HepG2 (cell line): ENCODE measurements around the gene SRP68. TPM values are rescaled to one million over a fixed set of nuclear protein-coding genes. Genes with fewer than 3 reads are reported as not detected.

Experiments
- ATAC-seq: fragments of 200-7000 bp; cut with Tn5 transposase; 3 replicates; pipeline ENCODE4 v1.9.1; 2020; ENCODE audit warnings: mild to moderate bottlenecking, moderate library complexity
- BruUV-seq: library from RNA; stranded (reverse); fragments of 400-500 nt; replicated peaks from 2 replicates; lab custom pipeline; 2021; lab: Mats Ljungman, UMichigan
- CTCF ChIA-PET: fragments of 300-600 bp; formaldehyde crosslinking; extraction: SDS; loops from one replicate; lab custom pipeline; 2021; ENCODE audit warnings: low total read pairs, inconsistent platforms, low intra/inter-chr PET ratio; lab: Yijun Ruan, JAX
- POLR2A ChIA-PET: fragments of 350-600 bp; sonication (Branson Sonifier 250); formaldehyde crosslinking; loops from one replicate; lab custom pipeline; 2020; ENCODE audit warnings: antibody characterized with exemption, inconsistent platforms; lab: Yijun Ruan, JAX
- DNase-seq: peaks from one replicate; pipeline ENCODE4 v3.0.0-alpha.2; 2015; ENCODE audit warnings: low spot score
- FAIRE-seq: peaks from 3 replicates; lab custom pipeline; 2011; peaks lifted over from hg19 to GRCh38; lab: Jason Lieb, UNC
- H2AFZ ChIP-seq: one replicate; pipeline ENCODE4 v1.6.1; 2011; ENCODE audit warnings: low read length, inconsistent platforms
- H3K27ac ChIP-seq: fragments of 300-600 bp; 3 replicates; pipeline ENCODE4 v1.8.0; 2011; ENCODE audit warnings: mixed run types, mild to moderate bottlenecking, mixed read lengths, low read length, inconsistent platforms; ENCODE audit not compliant: insufficient read depth; ENCODE audit errors: extremely low read length
- H3K27me3 ChIP-seq, 2 experiments: fragments of 200-600 bp in 1 of 2; 2 replicates in 1 of 2; 3 replicates in 1 of 2; pipeline versions ENCODE4 v1.6.0 to v1.8.0; 2011; ENCODE audit warnings: low read length in 2 of 2, mild to moderate bottlenecking in 2 of 2, moderate library complexity in 2 of 2, inconsistent platforms in 1 of 2; ENCODE audit not compliant: insufficient read depth in 2 of 2, control insufficient read depth in 1 of 2
- H3K36me3 ChIP-seq, 2 experiments: fragments of 200-600 bp in 1 of 2; replicated peaks in 1 of 2; 2 replicates in 1 of 2; 3 replicates in 1 of 2; pipeline versions ENCODE4 v1.5.1 to v1.8.0; 2011; ENCODE audit warnings: low read length in 2 of 2, inconsistent platforms in 1 of 2; ENCODE audit not compliant: insufficient read depth in 2 of 2, control insufficient read depth in 1 of 2
- H3K4me1 ChIP-seq: 2 replicates; pipeline ENCODE4 v1.5.1; 2012; ENCODE audit warnings: low read length, inconsistent platforms; ENCODE audit not compliant: insufficient read depth
- H3K4me2 ChIP-seq: 2 replicates; pipeline ENCODE4 v1.6.0; 2011; ENCODE audit warnings: low read depth, low read length, inconsistent platforms
- H3K4me3 ChIP-seq, 3 experiments: fragments of 200-600 bp in 1 of 3; sonication (generic), shearing (Covaris generic) in 1 of 3; replicated peaks in 1 of 3; 2 replicates each; pipeline ENCODE4 v1.5.1; 2011 to 2016; ENCODE audit warnings: low read length in 3 of 3, inconsistent platforms in 2 of 3, low read depth in 2 of 3, mild to moderate bottlenecking in 2 of 3, control low read depth in 1 of 3, mixed read lengths in 1 of 3; ENCODE audit not compliant: insufficient read depth in 1 of 3
- H3K79me2 ChIP-seq: one replicate; pipeline ENCODE4 v1.6.1; 2011; ENCODE audit warnings: low read length, inconsistent platforms; ENCODE audit not compliant: insufficient read depth
- H3K9ac ChIP-seq: 2 replicates; pipeline ENCODE4 v1.6.0; 2011; ENCODE audit warnings: mild to moderate bottlenecking, low read depth, low read length, inconsistent platforms; ENCODE audit not compliant: insufficient read depth
- H3K9me3 ChIP-seq: 2 replicates; pipeline ENCODE4 v1.5.1; 2012; ENCODE audit warnings: mild to moderate bottlenecking, low read length
- H4K20me1 ChIP-seq: 2 replicates; pipeline ENCODE4 v1.6.0; 2011; ENCODE audit warnings: inconsistent platforms, mild to moderate bottlenecking, low read length, moderate library complexity; ENCODE audit not compliant: insufficient read depth
- DPF2 ChIP-seq: sonication (generic); formaldehyde crosslinking; IDR thresholded peaks from 2 replicates; pipeline ENCODE4 v1.4.0; 2020; ENCODE audit warnings: mild to moderate bottlenecking, low read depth, missing genetic modification reagents, borderline replicate concordance
- HDAC6 ChIP-seq: fragments of 200-600 bp; sonication (generic); IDR thresholded peaks from 2 replicates; pipeline ENCODE4 v1.7.0; 2017; ENCODE audit warnings: mild to moderate bottlenecking, antibody characterized with exemption, low read length, low read depth
- KLF9 ChIP-seq: IDR thresholded peaks from 2 replicates; pipeline ENCODE4 v1.6.1; 2016; ENCODE audit warnings: low read depth
- MAF1 ChIP-seq: sonication (generic); formaldehyde crosslinking; IDR thresholded peaks from 2 replicates; pipeline ENCODE4 v1.5.0; 2020; ENCODE audit warnings: missing genetic modification reagents, borderline replicate concordance
- MAFK ChIP-seq, 2 experiments: IDR thresholded peaks in 1 of 2; conservative IDR thresholded peaks in 1 of 2; 2 replicates each; pipeline ENCODE4 v1.6.1; 2011; ENCODE audit warnings: improper control_type of control experiment in 2 of 2, low read length in 2 of 2
- NR2F2 ChIP-seq: IDR thresholded peaks from 2 replicates; pipeline ENCODE4 v1.6.1; 2012; ENCODE audit warnings: low read depth, inconsistent platforms, borderline replicate concordance
- PAF1 ChIP-seq: IDR thresholded peaks from 2 replicates; pipeline ENCODE4 v1.6.1; 2016; ENCODE audit warnings: missing genetic modification reagents, missing compliant biosample characterization
- PRDM10 ChIP-seq: sonication (generic); formaldehyde crosslinking; IDR thresholded peaks from 2 replicates; pipeline ENCODE4 v1.4.0; 2020; ENCODE audit warnings: low read depth, missing genetic modification reagents
- SMC3 ChIP-seq: IDR thresholded peaks from 2 replicates; pipeline ENCODE4 v1.6.1; 2011; ENCODE audit warnings: low read length, improper control_type of control experiment
- TBX3 ChIP-seq: fragments of 450-650 bp; IDR thresholded peaks from 2 replicates; pipeline ENCODE4 v1.6.1; 2017; ENCODE audit warnings: antibody characterized with exemption, mild to moderate bottlenecking, inconsistent platforms, borderline replicate concordance
- ZMAT5 ChIP-seq: sonication (generic); formaldehyde crosslinking; IDR thresholded peaks from 2 replicates; pipeline ENCODE4 v1.5.0; 2020; ENCODE audit warnings: mild to moderate bottlenecking, low read depth, missing genetic modification reagents, borderline replicate concordance
- ZNF101 ChIP-seq: sonication (generic); formaldehyde crosslinking; IDR thresholded peaks from 2 replicates; pipeline ENCODE4 v1.4.0; 2020; ENCODE audit warnings: mild to moderate bottlenecking, low read depth, missing genetic modification reagents, borderline replicate concordance
- ZNF547 ChIP-seq: sonication (generic); formaldehyde crosslinking; IDR thresholded peaks from 2 replicates; pipeline ENCODE4 v1.5.1; 2020; ENCODE audit warnings: mild to moderate bottlenecking, missing genetic modification reagents
- ZNF580 ChIP-seq: IDR thresholded peaks from 2 replicates; pipeline ENCODE4 v1.6.1; 2016; ENCODE audit warnings: low read depth, borderline replicate concordance
- ZNF737 ChIP-seq: sonication (generic); formaldehyde crosslinking; IDR thresholded peaks from 2 replicates; pipeline ENCODE4 v1.5.0; 2020; ENCODE audit warnings: missing genetic modification reagents, mild to moderate bottlenecking, borderline replicate concordance
- WGBS: methylation state at CpG from one replicate; pipeline ENCODE4 v1.1.6; 2017; ENCODE audit warnings: low lambda C conversion rate; 5-methylcytosine and 5-hydroxymethylcytosine counted together
- in situ Hi-C: cut with HindIII; loops from 2 replicates; pipeline ENCODE4 v1.10.0; 2017; ENCODE audit warnings: low pct_unique_long_range_greater_than_20kb; ENCODE audit not compliant: extremely low pct_ligation_motif_present
- intact Hi-C: fragments of 100-400 bp; cut with micrococcal nuclease; formaldehyde crosslinking; loops from one replicate; pipeline ENCODE4 v1.10.0; 2022; ENCODE audit not compliant: unreplicated experiment
- polyA plus RNA-seq, 8 experiments: library from polyadenylated mRNA; depleted of rRNA in 3 of 8; stranded (reverse) in 7 of 8; unstranded in 1 of 8; fragments of >200 nt; fragmentation: Illumina TruSeq in 4 of 8; extraction: Trizol in 4 of 8; gene quantifications; 2 replicates each; pipeline versions ENCODE4 v1.2.1 to v1.2.3, GENCODE V29; 2011 to 2016; ENCODE audit warnings: low read depth in 4 of 8, missing spikeins in 1 of 8, mixed read lengths in 1 of 8; ENCODE audit not compliant: insufficient read depth in 1 of 8
- total RNA-seq, 5 experiments: library from RNA; depleted of rRNA; stranded (reverse); fragments of >200 nt; fragmentation: Illumina TruSeq; extraction: Trizol; gene quantifications; 2 replicates each; pipeline ENCODE4 v1.2.3, GENCODE V29; 2016; ENCODE audit warnings: low read depth in 1 of 5
- TF ChIP-seq, protein P1 (sequence below): sonication (generic); formaldehyde crosslinking; IDR thresholded peaks from 2 replicates; pipeline ENCODE4 v1.9.0; 2022; ENCODE audit warnings: low read depth, missing genetic modification reagents

SRP68 gene
- total and polyA plus RNA-seq, 2 of the 13 experiments (the other 11 are each of a cell fraction or from before 2014, with no cell fraction given): 39.8 to 74.3 TPM

DNA sequence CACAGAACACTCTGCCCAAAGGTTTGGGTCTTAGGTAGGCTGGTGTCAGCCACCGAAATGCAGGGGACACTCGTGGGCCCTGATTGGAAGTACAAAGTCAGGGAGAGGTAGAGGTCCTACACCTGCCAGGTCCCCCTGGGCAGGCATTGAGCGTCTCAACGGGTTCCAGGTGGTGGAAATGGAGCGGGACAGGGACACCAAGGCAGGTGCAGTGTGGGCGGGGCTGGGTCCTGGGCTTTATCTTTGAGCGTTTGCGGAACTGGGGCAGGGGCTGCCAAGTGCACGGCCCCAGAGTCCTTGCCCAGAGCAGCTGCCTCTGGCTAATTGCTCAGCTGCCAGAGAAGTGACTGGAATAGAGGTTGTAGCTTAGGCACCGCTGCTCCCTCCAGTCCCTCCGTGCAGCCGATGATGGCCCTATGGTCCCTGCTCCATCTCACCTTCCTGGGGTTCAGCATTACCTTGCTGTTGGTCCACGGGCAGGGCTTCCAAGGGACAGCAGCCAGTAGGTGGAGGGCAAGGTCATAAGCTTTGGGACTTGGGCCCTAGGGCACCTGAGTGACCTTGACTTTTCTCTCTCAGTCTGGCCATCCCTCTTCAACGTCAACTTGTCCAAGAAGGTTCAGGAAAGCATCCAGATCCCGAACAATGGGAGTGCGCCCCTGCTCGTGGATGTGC is 6.7 kb upstream of the SRP68 start, which contains the start of gene ZACN:
Gene ZACN (plus strand): TSS at position 323 of the 675 bp plus-strand sequence. CDS start 83 bp downstream, at position 406.
- in situ Hi-C loops (no loop called here), intact Hi-C loops (loop anchor here (2.0 kb wide), 1 partner anchor 24 kb away; the partner anchor contains the start of gene EXOC7)
- ATAC-seq (no peak), FAIRE-seq (no peak), DNase-seq (no peak)
- Histone ChIP-seq H3K36me3 (peaks cover 2% of the 10 kb centered on the region in 2 experiments; a peak in 2 of 5 replicates), H3K4me1 (peaks cover 36% of the 10 kb centered on the region), H3K4me3 (no peak within 1 kb of the TSS), H3K4me2 (no peak within 1 kb of the TSS), H4K20me1 (0 out of 2 replicates have a peak, but pooled peaks cover 8% of the 10 kb centered on the region), H3K9ac (no peak within 1 kb of the TSS), H3K79me2 (no peaks in the 10 kb centered on the region), H3K27ac (no peak within 1 kb of the TSS), H3K9me3 (no peaks in the 10 kb centered on the region), H2AFZ (no peak within 1 kb of the TSS), H3K27me3 (peaks cover 24 to 51% of the 10 kb centered on the region in 2 experiments; a peak in 4 of 5 replicates)
- BruUV-seq: no TSS peak
- ChIA-PET POLR2A (interaction anchor here (1.1 to 1.5 kb wide), 3 partner anchors 13 to 40 kb away, joined by 3 to 5 read pairs (median 3); partner anchors contain the start of gene EXOC7), CTCF (no interaction called here)
- 50% methylated on average over 15 of the region's 17 CpGs for WGBS
- TF ChIP-seq HDAC6: no peak
- TF ChIP-seq KLF9 (CRISPR knock-in tag): no peak
- TF ChIP-seq, protein P1, sequence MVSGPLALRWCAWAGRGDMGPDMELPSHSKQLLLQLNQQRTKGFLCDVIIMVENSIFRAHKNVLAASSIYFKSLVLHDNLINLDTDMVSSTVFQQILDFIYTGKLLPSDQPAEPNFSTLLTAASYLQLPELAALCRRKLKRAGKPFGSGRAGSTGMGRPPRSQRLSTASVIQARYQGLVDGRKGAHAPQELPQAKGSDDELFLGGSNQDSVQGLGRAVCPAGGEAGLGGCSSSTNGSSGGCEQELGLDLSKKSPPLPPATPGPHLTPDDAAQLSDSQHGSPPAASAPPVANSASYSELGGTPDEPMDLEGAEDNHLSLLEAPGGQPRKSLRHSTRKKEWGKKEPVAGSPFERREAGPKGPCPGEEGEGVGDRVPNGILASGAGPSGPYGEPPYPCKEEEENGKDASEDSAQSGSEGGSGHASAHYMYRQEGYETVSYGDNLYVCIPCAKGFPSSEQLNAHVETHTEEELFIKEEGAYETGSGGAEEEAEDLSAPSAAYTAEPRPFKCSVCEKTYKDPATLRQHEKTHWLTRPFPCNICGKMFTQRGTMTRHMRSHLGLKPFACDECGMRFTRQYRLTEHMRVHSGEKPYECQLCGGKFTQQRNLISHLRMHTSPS (CRISPR knock-in tag): no peak
- TF ChIP-seq DPF2 (CRISPR knock-in tag): no peak
- no peak for TF ChIP-seq PAF1 (CRISPR knock-in tag)
- TF ChIP-seq NR2F2: no peak
- no peak for TF ChIP-seq PRDM10 (CRISPR knock-in tag)
- TF ChIP-seq MAF1 (CRISPR knock-in tag): no peak
- no peak for TF ChIP-seq ZMAT5 (CRISPR knock-in tag)
- TF ChIP-seq SMC3: no peak
- no peak for TF ChIP-seq ZNF737
- no peak for TF ChIP-seq ZNF101
- no peak for TF ChIP-seq MAFK (conservative IDR thresholded peaks at IDR 0.05 in 1 of 2, IDR thresholded peaks at IDR 0.05 in 1 of 2; ENCODE audit: low read length in 2 of 2)
- TF ChIP-seq ZNF580 (CRISPR knock-in tag): no peak
- TF ChIP-seq TBX3: no peak
- no peak for TF ChIP-seq ZNF547 (CRISPR knock-in tag)
